Tibial nerve (tissue), 4 donors: ENCODE data around the gene RNF208. TPM values are rescaled to one million over a fixed set of nuclear protein-coding genes. Genes with fewer than 3 reads are reported as not detected.
"Not testable (repeated sequence)": the region's sequence is repeated elsewhere in the genome, so short reads cannot be mapped to it uniquely, and the experiment has no call there.

Source experiments
- DNase-seq, 2 donors: peaks; one replicate each; pipeline ENCODE4 v3.0.0-alpha.2; 2019; ENCODE audit warnings: low spot score in 2 of 2
- H3K27ac ChIP-seq, 4 donors: fragments of 200-600 bp; sonication (generic) in 3 of 4; one replicate each; pipeline ENCODE4 v1.5.1; 2017 to 2019; ENCODE audit warnings: mild to moderate bottlenecking in 1 of 4
- H3K27me3 ChIP-seq, 2 donors: fragments of 200-600 bp; sonication (generic) in 1 of 2; one replicate each; pipeline versions ENCODE4 v1.5.1 to v1.6.0; 2017 to 2019
- H3K36me3 ChIP-seq, 3 donors: fragments of 200-600 bp; sonication (generic); one replicate each; pipeline ENCODE4 v1.5.1; 2018 to 2019
- H3K4me1 ChIP-seq, 4 donors: fragments of 200-600 bp; sonication (generic) in 3 of 4; one replicate each; pipeline ENCODE4 v1.5.1; 2017 to 2019
- H3K4me3 ChIP-seq, 4 donors: fragments of 200-600 bp; sonication (generic) in 3 of 4; one replicate each; pipeline ENCODE4 v1.5.1; 2017 to 2019; ENCODE audit warnings: mild to moderate bottlenecking in 1 of 4, moderate library complexity in 1 of 4
- H3K9me3 ChIP-seq, 4 donors: fragments of 200-600 bp; sonication (generic) in 3 of 4; one replicate each; pipeline ENCODE4 v1.5.1; 2017 to 2019
- EP300 ChIP-seq, 2 donors: sonication (generic); formaldehyde crosslinking; IDR thresholded peaks; one replicate each; pipeline ENCODE4 v1.6.1; 2017; ENCODE audit warnings: antibody characterized with exemption in 2 of 2, mild to moderate bottlenecking in 1 of 2
- POLR2A ChIP-seq, 2 donors: fragments of 450-650 bp; IDR thresholded peaks; one replicate each; pipeline ENCODE4 v1.6.1; 2017; ENCODE audit warnings: antibody characterized with exemption in 2 of 2, mild to moderate bottlenecking in 2 of 2, moderate library complexity in 2 of 2
- WGBS, 2 donors: methylation state at CpG; one replicate each; pipeline ENCODE4 v1.1.5; 2018; 5-methylcytosine and 5-hydroxymethylcytosine counted together
- total RNA-seq, 4 donors: library from RNA; depleted of rRNA; stranded (reverse); fragments of >200 nt; gene quantifications; one replicate each; pipeline ENCODE4 v1.1.0, GENCODE V29; 2016
- TF ChIP-seq, protein P1 (sequence below), 5 experiments: fragments of 200-600 bp in 3 of 5; fragments of 450-650 bp in 2 of 5; sonication (generic) in 3 of 5; IDR thresholded peaks; one replicate each; pipeline ENCODE4 v1.5.1; 2016 to 2019; ENCODE audit warnings: antibody characterized with exemption in 5 of 5, mild to moderate bottlenecking in 3 of 5, moderate library complexity in 2 of 5

The RNF208 gene
- total RNA-seq, 4 donors from 2014 or later, result 0.63 to 8.1 (median 1.5) TPM

GRCh38 chr9:137241490-137242268 lies 19.6 kb upstream of the RNF208 start:
- TF ChIP-seq POLR2A (IDR thresholded peaks at IDR 0.05), result peak in 1 of 2 donors; percentile 5
- TF ChIP-seq EP300 (IDR thresholded peaks at IDR 0.05), result no peak
- peak overlapping the region; percentile 48 to 90 (median 75) for H3K4me3 ChIP-seq
- H3K27me3 ChIP-seq, result no peaks in the 10 kb centered on the region
- no peaks in the 10 kb centered on the region for H3K9me3 ChIP-seq
- peaks cover 0 to 20% (median 10%) of the 10 kb centered on the region in 3 donors for H3K36me3 ChIP-seq
- peak overlapping the region; percentile 63 to 94 (median 90) for H3K27ac ChIP-seq
- peak; percentile 27 to 39 for DNase-seq
- WGBS, 2 donors, result 2% methylated on average over 29 to 55 of the region's 83 CpGs
- H3K4me1 ChIP-seq, result peaks cover 0 to 67% (median 26%) of the 10 kb centered on the region in 4 donors

- no peaks in the 10 kb centered on the region for H3K9me3 ChIP-seq
- peaks cover 0 to 74% (median 33%) of the 10 kb centered on the region in 4 donors for H3K4me1 ChIP-seq
- TF ChIP-seq, protein P1, sequence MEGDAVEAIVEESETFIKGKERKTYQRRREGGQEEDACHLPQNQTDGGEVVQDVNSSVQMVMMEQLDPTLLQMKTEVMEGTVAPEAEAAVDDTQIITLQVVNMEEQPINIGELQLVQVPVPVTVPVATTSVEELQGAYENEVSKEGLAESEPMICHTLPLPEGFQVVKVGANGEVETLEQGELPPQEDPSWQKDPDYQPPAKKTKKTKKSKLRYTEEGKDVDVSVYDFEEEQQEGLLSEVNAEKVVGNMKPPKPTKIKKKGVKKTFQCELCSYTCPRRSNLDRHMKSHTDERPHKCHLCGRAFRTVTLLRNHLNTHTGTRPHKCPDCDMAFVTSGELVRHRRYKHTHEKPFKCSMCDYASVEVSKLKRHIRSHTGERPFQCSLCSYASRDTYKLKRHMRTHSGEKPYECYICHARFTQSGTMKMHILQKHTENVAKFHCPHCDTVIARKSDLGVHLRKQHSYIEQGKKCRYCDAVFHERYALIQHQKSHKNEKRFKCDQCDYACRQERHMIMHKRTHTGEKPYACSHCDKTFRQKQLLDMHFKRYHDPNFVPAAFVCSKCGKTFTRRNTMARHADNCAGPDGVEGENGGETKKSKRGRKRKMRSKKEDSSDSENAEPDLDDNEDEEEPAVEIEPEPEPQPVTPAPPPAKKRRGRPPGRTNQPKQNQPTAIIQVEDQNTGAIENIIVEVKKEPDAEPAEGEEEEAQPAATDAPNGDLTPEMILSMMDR (IDR thresholded peaks at IDR 0.05), result peak in 2 of 5 experiments; percentile 8 to 61
- TF ChIP-seq POLR2A (IDR thresholded peaks at IDR 0.05) (peak; percentile 99 to 100), EP300 (IDR thresholded peaks at IDR 0.05) (peak in 1 of 2 donors; percentile 100)
- DNase-seq, result peak; percentile 98 to 99
- 0 to 1% methylated on average over 15 to 53 of the region's 67 CpGs for WGBS, 2 donors
- peaks cover 0 to 20% (median 10%) of the 10 kb centered on the region in 3 donors for H3K36me3 ChIP-seq
- peak within 1 kb of the TSS; percentile 48 to 90 (median 75) for H3K4me3 ChIP-seq
- no peaks in the 10 kb centered on the region for H3K27me3 ChIP-seq
- H3K27ac ChIP-seq, result peak within 1 kb of the TSS; percentile 63 to 97 (median 92)
Observed at GRCh38 chr9:137240841-137241489, 18.9 kb upstream of the RNF208 start, which contains the start of gene TUBB4B. Gene TUBB4B (plus strand): TSS chr9:137241287. CDS start chr9:137241361, 74 bp downstream.

DNA sequence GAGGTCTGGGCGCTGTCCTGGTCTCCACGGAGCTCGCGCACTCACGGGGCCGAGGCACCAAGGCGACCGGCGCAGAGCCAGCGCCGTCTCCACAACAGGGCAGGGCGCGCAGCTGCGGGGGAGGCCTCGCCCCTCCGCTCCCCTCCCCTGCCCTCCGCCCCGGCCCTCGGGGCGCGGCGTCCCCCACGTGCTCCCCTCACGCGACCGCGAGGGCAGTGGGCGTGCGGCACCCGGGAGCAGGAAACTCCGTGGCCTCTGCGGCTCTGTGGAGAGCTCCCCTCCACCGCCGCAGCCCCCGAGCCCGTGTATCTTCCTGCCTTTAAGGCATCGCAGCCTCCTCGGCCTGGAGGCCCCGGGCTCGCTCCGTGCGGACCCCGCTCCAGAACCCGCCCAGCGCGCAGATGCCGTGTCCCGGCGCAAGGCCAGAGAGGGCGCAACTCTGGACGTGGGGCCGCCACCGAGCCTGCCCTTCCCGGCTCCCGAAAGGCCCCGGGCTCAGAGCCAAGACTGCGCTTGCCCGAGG lies 18.3 kb upstream of the RNF208 start:
- DNase-seq, result peak; percentile 35 to 37
- peak in 1 of 2 donors; percentile 27 for TF ChIP-seq EP300 (IDR thresholded peaks at IDR 0.05)
- TF ChIP-seq, protein P1 (IDR thresholded peaks at IDR 0.05), result no peak
- 1 to 2% methylated on average over 13 to 31 of the region's 58 CpGs for WGBS, 2 donors
- H3K27me3 ChIP-seq, result no peaks in the 10 kb centered on the region
- peak overlapping the region; percentile 56 to 97 (median 92) for H3K27ac ChIP-seq
- peak overlapping the region; percentile 45 to 90 (median 70) for H3K4me3 ChIP-seq
- peaks cover 0 to 80% (median 38%) of the 10 kb centered on the region in 4 donors for H3K4me1 ChIP-seq
- peaks cover 0 to 20% (median 10%) of the 10 kb centered on the region in 3 donors for H3K36me3 ChIP-seq
- H3K9me3 ChIP-seq, result no peaks in the 10 kb centered on the region

DNA sequence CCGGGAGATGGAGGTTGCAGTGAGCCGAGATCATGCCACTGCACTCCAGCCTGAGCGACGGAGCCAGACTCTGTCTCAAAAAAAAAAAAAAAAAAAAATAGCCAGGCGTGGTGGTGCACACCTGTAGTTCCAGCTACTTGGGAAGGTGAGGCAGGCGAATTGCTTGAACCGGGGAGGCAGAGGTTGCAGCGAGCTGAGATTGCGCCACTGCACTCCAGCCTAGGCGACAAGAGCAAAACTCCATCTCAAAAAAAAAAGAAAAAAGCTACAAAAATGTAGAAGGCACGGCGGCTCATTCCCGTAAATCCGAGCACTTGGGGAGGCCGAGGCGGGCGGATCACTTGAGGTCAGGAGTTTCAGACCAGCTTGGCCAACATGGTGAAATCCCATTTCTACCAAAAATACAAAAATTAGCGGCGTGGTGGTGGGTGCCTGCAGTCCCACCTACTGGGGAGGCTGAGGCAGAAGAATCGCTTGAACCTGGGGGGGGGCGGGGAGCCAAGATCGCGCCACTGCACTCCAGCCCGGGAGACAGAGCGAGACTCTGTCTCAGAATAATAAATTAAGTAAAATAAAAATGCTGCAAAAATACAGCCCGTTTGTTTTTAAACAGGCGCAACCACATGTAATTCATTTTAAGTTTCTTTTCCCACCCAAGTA lies 17.6 kb upstream of the RNF208 start:
- not testable (repeated sequence) for DNase-seq, H3K9me3 ChIP-seq, H3K27me3 ChIP-seq
- H3K27ac ChIP-seq, result peak overlapping the region; percentile 56 to 97 (median 92)
- H3K36me3 ChIP-seq, result peaks cover 0 to 20% (median 10%) of the 10 kb centered on the region in 3 donors
- H3K4me1 ChIP-seq, result peaks cover 0 to 80% (median 39%) of the 10 kb centered on the region in 4 donors
- WGBS, 2 donors, result 44 to 46% methylated on average over 26 to 27 of the region's 27 CpGs
- peak overlapping the region; percentile 45 to 90 (median 70) for H3K4me3 ChIP-seq

DNA sequence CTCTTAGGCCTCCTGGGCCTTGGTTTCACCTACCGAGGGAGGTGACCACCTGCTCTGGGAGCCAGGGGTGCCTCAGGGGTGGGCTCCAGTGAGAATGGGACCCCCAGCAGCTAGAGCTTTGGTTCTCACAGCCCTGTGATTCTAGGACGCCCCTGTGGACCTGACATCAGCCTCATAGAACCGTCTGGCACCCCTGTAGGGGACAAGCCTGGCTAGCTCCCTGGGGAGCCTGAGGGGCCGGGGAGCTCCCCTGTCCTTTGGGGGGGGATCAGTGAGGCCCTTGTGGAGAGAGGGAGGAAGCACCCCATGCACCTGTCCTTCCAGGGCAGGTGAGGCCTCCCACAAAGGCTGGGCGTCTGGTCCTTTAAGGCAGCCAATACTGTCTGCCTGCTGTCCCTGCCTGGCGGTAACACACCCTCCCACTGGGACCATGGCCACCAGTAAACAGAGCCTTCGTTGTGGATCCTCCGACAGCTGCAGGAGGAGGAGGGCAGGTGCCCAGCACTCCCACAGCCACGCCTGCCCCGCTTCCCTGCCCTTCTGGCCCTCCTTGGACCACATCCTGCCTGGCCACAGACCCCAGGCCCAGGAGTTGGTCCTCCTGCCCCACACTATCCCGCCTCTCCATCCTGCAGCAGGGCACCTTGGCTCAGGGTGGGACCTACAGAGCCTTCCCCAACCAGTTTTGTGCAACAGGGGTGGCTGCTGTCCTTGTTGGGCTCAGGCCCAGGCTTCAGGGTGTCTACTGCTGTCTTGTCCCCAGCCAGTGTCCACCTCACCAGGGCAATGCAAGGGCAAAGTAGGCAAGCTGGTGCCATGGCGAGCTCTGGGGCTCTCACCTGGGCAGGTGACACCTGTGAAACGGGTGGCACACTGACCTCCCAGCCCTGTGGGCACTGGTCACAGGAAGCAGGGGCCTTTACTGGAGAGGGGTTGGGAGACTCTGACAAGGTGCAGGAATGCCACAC lies 16.0 kb upstream of the RNF208 start:
- DNase-seq, result no peak
- Histone ChIP-seq H3K4me3 (no peak overlapping the region), H3K9me3 (no peaks in the 10 kb centered on the region), H3K27me3 (peaks cover 0 to 14% of the 10 kb centered on the region in 2 donors), H3K27ac (peak overlapping the region in 1 of 4 donors; percentile 43), H3K4me1 (peaks cover 0 to 63% (median 37%) of the 10 kb centered on the region in 4 donors), H3K36me3 (peaks cover 0 to 11% (median 9%) of the 10 kb centered on the region in 3 donors)
- WGBS, 2 donors, result 54 to 68% methylated on average over 9 to 13 of the region's 13 CpGs
- TF ChIP-seq EP300 (IDR thresholded peaks at IDR 0.05), result no peak
- no peak for TF ChIP-seq POLR2A (IDR thresholded peaks at IDR 0.05)
